H9 (cell line): ENCODE measurements around the gene DUSP14. TPM values are rescaled to one million over a fixed set of nuclear protein-coding genes. Genes with fewer than 3 reads are reported as not detected.

Source experiments
- DNase-seq: peaks from one replicate; pipeline ENCODE4 v3.0.0-alpha.2; 2017
- H2AFZ ChIP-seq: one replicate; pipeline ENCODE4 v1.6.1; 2013; ENCODE audit warnings: mild to moderate bottlenecking, low read length, control low read depth, moderate library complexity
- H2AK5ac ChIP-seq: 2 replicates; pipeline ENCODE4 v1.6.1; 2013; ENCODE audit warnings: low read length, control low read depth, mixed read lengths; ENCODE audit not compliant: insufficient read length
- H2BK120ac ChIP-seq: one replicate; pipeline ENCODE4 v1.6.1; 2013; ENCODE audit warnings: low read depth, mild to moderate bottlenecking, low read length, control low read depth, inconsistent platforms; ENCODE audit not compliant: poor library complexity, severe bottlenecking
- H2BK12ac ChIP-seq: 2 replicates; pipeline ENCODE4 v1.6.1; 2013; ENCODE audit warnings: low read length, control low read depth, mixed read lengths, low read depth; ENCODE audit not compliant: insufficient read length
- H2BK15ac ChIP-seq: 2 replicates; pipeline ENCODE4 v1.6.1; 2013; ENCODE audit warnings: low read depth, low read length, control low read depth
- H2BK20ac ChIP-seq: one replicate; pipeline ENCODE4 v1.6.1; 2013; ENCODE audit warnings: low read depth, mild to moderate bottlenecking, low read length, control low read depth, inconsistent platforms; ENCODE audit not compliant: poor library complexity, severe bottlenecking
- H2BK5ac ChIP-seq: 2 replicates; pipeline ENCODE4 v1.6.1; 2013; ENCODE audit warnings: low read length, control low read depth, mixed read lengths; ENCODE audit not compliant: insufficient read length
- H3K14ac ChIP-seq: 2 replicates; pipeline ENCODE4 v1.6.1; 2013; ENCODE audit warnings: low read length, control low read depth; ENCODE audit not compliant: insufficient read depth
- H3K18ac ChIP-seq: 2 replicates; pipeline ENCODE4 v1.6.1; 2013; ENCODE audit warnings: low read depth, mild to moderate bottlenecking, mixed read lengths, low read length, control low read depth; ENCODE audit not compliant: insufficient read length
- H3K23ac ChIP-seq: 2 replicates; pipeline ENCODE4 v1.6.1; 2013; ENCODE audit warnings: low read length, control low read depth, mixed read lengths, low read depth; ENCODE audit not compliant: insufficient read length
- H3K23me2 ChIP-seq: 2 replicates; pipeline ENCODE4 v1.6.1; 2013; ENCODE audit warnings: low read depth, mild to moderate bottlenecking, mixed read lengths, low read length, control low read depth; ENCODE audit not compliant: insufficient read length, poor library complexity, severe bottlenecking
- H3K27ac ChIP-seq: 2 replicates; pipeline ENCODE4 v1.5.1; 2013; ENCODE audit warnings: low read length, control low read depth, mixed read lengths, low read depth; ENCODE audit not compliant: insufficient read length
- H3K27me3 ChIP-seq: 2 replicates; pipeline ENCODE4 v1.6.1; 2013; ENCODE audit warnings: low read length, control low read depth, inconsistent platforms; ENCODE audit not compliant: insufficient read depth
- H3K4ac ChIP-seq: 2 replicates; pipeline ENCODE4 v1.6.1; 2013; ENCODE audit warnings: low read depth, mild to moderate bottlenecking, control low read depth, inconsistent platforms, low read length, moderate library complexity
- H3K4me1 ChIP-seq: 2 replicates; pipeline ENCODE4 v1.6.1; 2013; ENCODE audit warnings: low read length, control low read depth, inconsistent platforms; ENCODE audit not compliant: insufficient read depth
- H3K4me2 ChIP-seq: 2 replicates; pipeline ENCODE4 v1.6.1; 2013; ENCODE audit warnings: low read length, control low read depth, mixed read lengths; ENCODE audit not compliant: insufficient read length, insufficient read depth
- H3K56ac ChIP-seq: 2 replicates; pipeline ENCODE4 v1.6.1; 2013; ENCODE audit warnings: low read depth, mild to moderate bottlenecking, mixed read lengths, low read length, control low read depth; ENCODE audit not compliant: insufficient read length
- H3K79me1 ChIP-seq: 2 replicates; pipeline ENCODE4 v1.6.1; 2013; ENCODE audit warnings: low read depth, mild to moderate bottlenecking, moderate library complexity, low read length, control low read depth, inconsistent platforms; ENCODE audit not compliant: insufficient read depth, poor library complexity, severe bottlenecking
- H3K79me2 ChIP-seq: 2 replicates; pipeline ENCODE4 v1.6.1; 2013; ENCODE audit warnings: low read length, control low read depth, inconsistent platforms; ENCODE audit not compliant: insufficient read depth
- H3K9ac ChIP-seq: 2 replicates; pipeline ENCODE4 v1.6.1; 2013; ENCODE audit warnings: low read length, control low read depth, mixed read lengths; ENCODE audit not compliant: insufficient read length; ENCODE audit errors: extremely low read depth
- H3K9me3 ChIP-seq: one replicate; pipeline ENCODE4 v1.6.1; 2013; ENCODE audit warnings: low read depth, low read length, inconsistent platforms; ENCODE audit not compliant: control insufficient read depth
- H3T11ph ChIP-seq: one replicate; pipeline ENCODE4 v1.6.1; 2013; ENCODE audit warnings: mild to moderate bottlenecking, low read length, control low read depth, inconsistent platforms
- H4K20me1 ChIP-seq: one replicate; pipeline ENCODE4 v1.6.1; 2013; ENCODE audit not compliant: control insufficient read depth, insufficient read length, insufficient read depth
- H4K5ac ChIP-seq: 2 replicates; pipeline ENCODE4 v1.6.1; 2013; ENCODE audit warnings: low read depth, mild to moderate bottlenecking, mixed read lengths, low read length, control low read depth; ENCODE audit not compliant: insufficient read length
- H4K8ac ChIP-seq: replicated peaks from 2 replicates; pipeline ENCODE4 v1.6.1; 2013; ENCODE audit warnings: low read length, control low read depth, mixed read lengths, low read depth; ENCODE audit not compliant: insufficient read length
- H4K91ac ChIP-seq: 2 replicates; pipeline ENCODE4 v1.6.1; 2013; ENCODE audit warnings: low read depth, mild to moderate bottlenecking, moderate library complexity, mixed read lengths, low read length, control low read depth; ENCODE audit not compliant: insufficient read length
- H3K27ac Mint-ChIP-seq, 3 experiments: 2 replicates in 2 of 3; 3 replicates in 1 of 3; pipeline ENCODE4 v1.8.0; 2020 to 2021; ENCODE audit warnings: mixed read lengths in 3 of 3, mild to moderate bottlenecking in 1 of 3, moderate library complexity in 1 of 3
- H3K27me3 Mint-ChIP-seq: 2 replicates; pipeline ENCODE4 v1.8.0; 2021; ENCODE audit warnings: low read depth, mild to moderate bottlenecking, moderate library complexity, mixed read lengths
- H3K36me3 Mint-ChIP-seq, 3 experiments: 2 replicates in 2 of 3; 3 replicates in 1 of 3; pipeline ENCODE4 v1.8.0; 2020 to 2021; ENCODE audit warnings: low read depth in 3 of 3, mixed read lengths in 3 of 3; ENCODE audit not compliant: insufficient read depth in 1 of 3
- H3K4me1 Mint-ChIP-seq, 2 experiments: 2 replicates each; pipeline ENCODE4 v1.8.0; 2020; ENCODE audit warnings: mixed read lengths in 2 of 2
- H3K4me3 Mint-ChIP-seq, 2 experiments: 2 replicates in 1 of 2; 3 replicates in 1 of 2; pipeline ENCODE4 v1.8.0; 2020 to 2021; ENCODE audit warnings: mild to moderate bottlenecking in 2 of 2, mixed read lengths in 2 of 2, moderate library complexity in 1 of 2
- H3K9me3 Mint-ChIP-seq, 2 experiments: 2 replicates in 1 of 2; 3 replicates in 1 of 2; pipeline ENCODE4 v1.8.0; 2020; ENCODE audit warnings: mild to moderate bottlenecking in 2 of 2, mixed read lengths in 2 of 2, moderate library complexity in 1 of 2
- CTCF ChIP-seq: fragments of 200-600 bp; sonication (generic); conservative IDR thresholded peaks from 3 replicates; pipeline ENCODE4 v1.8.0; 2021; ENCODE audit warnings: antibody characterized with exemption, mild to moderate bottlenecking
- WGBS: extraction: QIAGEN DNeasy Blood & Tissue Kit; methylation state at CpG from one replicate; pipeline ENCODE4 v1.1.7; 2013; ENCODE audit warnings: missing lambda C conversion rate, low lambda C conversion rate, mixed read lengths; ENCODE audit not compliant: insufficient read length; ENCODE audit errors: extremely low coverage; 5-methylcytosine and 5-hydroxymethylcytosine counted together
- total RNA-seq: library from RNA; stranded (reverse); gene quantifications from 2 replicates; pipeline ENCODE4 v1.2.1, GENCODE V29; 2021

DUSP14 gene
- total RNA-seq, 1 experiment from 2014 or later, result 21.3 TPM

DNA sequence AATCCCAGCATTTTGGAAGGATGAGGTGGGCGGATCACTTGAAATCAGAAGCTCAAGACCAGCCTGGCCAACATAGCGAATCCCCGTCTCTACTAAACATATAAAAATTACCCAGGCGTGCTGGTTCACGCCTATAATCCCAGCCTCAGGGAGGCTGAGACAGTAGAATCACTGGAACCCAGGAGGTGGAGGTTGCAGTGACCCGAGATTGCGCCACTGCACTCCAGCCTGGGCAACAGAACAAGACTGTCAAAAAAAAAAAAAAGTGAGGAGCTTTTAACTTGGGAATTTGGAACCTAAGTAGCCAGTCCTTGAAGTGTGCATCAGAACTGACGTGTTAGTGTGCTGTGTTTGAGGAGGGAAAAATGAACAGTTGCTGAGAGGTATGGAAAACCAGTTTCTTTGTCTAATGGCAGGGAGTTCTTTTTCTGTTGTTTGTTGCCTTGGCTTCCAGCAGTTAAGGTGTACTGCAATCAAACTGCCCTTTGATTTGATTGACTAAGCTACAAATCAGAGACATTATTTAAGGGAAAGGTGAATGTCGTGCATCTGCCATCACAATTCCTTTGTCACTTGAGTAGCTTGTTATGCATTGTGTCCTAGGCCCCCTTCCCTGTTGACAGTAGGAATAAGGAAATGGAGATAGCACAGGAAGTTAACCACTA lies 8.6 kb upstream of the DUSP14 start:
- Mint-ChIP-seq H3K36me3 (peaks cover 0 to 31% (median 23%) of the 10 kb centered on the region in 3 experiments; a peak in 5 of 7 replicates), H3K9me3 (no peaks in the 10 kb centered on the region), H3K27me3 (no peaks in the 10 kb centered on the region), H3K4me1 (peaks cover 23 to 27% of the 10 kb centered on the region in 2 experiments), H3K4me3 (no peak overlapping the region), H3K27ac (peak overlapping the region in 1 of 3 experiments; percentile 64; a peak in 2 of 7 replicates)
- H2BK20ac ChIP-seq, result no peak overlapping the region
- no peaks in the 10 kb centered on the region for H3K9me3 ChIP-seq
- peaks cover 6% of the 10 kb centered on the region; the same call in 1 of the 2 replicates for H3K4me1 ChIP-seq
- H2BK5ac ChIP-seq, result no peak overlapping the region
- H3K9ac ChIP-seq, result no peak overlapping the region
- no peaks in the 10 kb centered on the region for H3K79me1 ChIP-seq
- no peak overlapping the region for H3K4me2 ChIP-seq
- H3K79me2 ChIP-seq, result no peaks in the 10 kb centered on the region
- no peak overlapping the region for H2BK12ac ChIP-seq
- no peak overlapping the region for H3K18ac ChIP-seq
- H3K27me3 ChIP-seq, result no peaks in the 10 kb centered on the region
- H3K23ac ChIP-seq, result no peak overlapping the region
- no peak for DNase-seq
- no peak overlapping the region for H2BK120ac ChIP-seq
- H3K27ac ChIP-seq, result no peak overlapping the region
- H4K20me1 ChIP-seq, result no peaks in the 10 kb centered on the region
- H4K91ac ChIP-seq, result no peak overlapping the region
- WGBS, result no CpG with 5 or more reads among the region's 9 CpGs
- H3K23me2 ChIP-seq, result no peaks in the 10 kb centered on the region
- H3K56ac ChIP-seq, result no peak overlapping the region
- no peak overlapping the region for H2AK5ac ChIP-seq
- H2AFZ ChIP-seq, result no peak overlapping the region
- H2BK15ac ChIP-seq, result no peak overlapping the region
- H4K5ac ChIP-seq, result no peak overlapping the region
- H3T11ph ChIP-seq, result no peak overlapping the region
- H3K14ac ChIP-seq, result no peak overlapping the region
- H3K4ac ChIP-seq, result no peak overlapping the region
- no peak for TF ChIP-seq CTCF
- no peak overlapping the region for H4K8ac ChIP-seq
